Measurements from ENCODE around the gene GRAMD2A.

GRCh38 chr15:72169236-72169920 is 28.2 kb downstream of the GRAMD2A start:
- TF ChIP-seq CTCF (IDR thresholded peaks at IDR 0.05; ENCODE audit: insufficient read depth, low read length, poor library complexity, severe bottlenecking) (no peak), EZH2phosphoT487 (conservative IDR thresholded peaks at IDR 0.05; ENCODE audit: low read length) (no peak)

All from SU-DHL-6 (cell line).